Measurements from ENCODE around the gene ALOX5AP.

The ALOX5AP gene

GRCh38 chr13:30735025-30735871, at the start of gene ALOX5AP:
Gene ALOX5AP (plus strand): TSS chr13:30735543. CDS start chr13:30735606, 63 bp downstream.
- no peak for DNase-seq

GRCh38 chr13:30685987-30686386, 49.4 kb upstream of the ALOX5AP start:
- DNase-seq, result no peak

DNA sequence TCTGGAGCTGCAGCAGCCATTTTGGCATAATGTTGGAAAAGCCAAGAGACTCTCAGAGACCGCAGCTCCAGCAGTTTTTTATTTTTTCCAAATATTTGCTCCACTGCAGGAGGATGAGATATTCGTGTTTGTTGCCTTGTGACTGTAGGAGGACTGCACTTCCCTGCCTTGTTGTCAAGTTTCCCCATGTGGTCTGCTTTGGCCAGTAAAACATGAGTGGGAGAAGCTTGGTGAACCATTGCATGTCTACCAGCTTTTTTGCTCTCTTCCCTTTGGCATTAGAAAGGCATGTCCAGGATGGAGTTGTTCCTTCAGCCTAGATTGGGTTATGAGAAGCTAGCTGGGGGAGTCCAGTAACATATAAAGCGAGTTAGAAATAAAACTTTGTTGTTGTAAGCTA, 47.7 kb upstream of the ALOX5AP start:
- no peak for DNase-seq

DNA sequence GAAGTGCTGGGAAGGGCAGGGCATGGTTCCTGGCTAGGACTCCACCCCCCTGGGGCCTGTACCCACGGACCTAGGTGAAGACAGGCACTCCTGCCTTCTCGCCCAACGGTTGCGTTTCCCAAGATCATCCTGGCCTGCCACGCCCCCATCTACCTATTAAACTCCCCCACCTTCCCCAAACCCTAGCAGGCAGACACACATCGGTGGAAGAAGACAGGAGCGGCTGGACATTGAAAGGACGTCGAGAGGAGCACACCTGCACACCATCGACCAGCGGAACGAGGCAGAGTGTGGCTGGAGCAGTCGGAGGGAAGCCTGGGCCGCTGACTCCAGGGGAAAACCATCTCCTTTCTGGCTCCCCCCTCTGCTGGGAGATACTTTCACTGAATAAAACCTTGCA, 45.6 kb upstream of the ALOX5AP start:
- no peak for DNase-seq

DNA sequence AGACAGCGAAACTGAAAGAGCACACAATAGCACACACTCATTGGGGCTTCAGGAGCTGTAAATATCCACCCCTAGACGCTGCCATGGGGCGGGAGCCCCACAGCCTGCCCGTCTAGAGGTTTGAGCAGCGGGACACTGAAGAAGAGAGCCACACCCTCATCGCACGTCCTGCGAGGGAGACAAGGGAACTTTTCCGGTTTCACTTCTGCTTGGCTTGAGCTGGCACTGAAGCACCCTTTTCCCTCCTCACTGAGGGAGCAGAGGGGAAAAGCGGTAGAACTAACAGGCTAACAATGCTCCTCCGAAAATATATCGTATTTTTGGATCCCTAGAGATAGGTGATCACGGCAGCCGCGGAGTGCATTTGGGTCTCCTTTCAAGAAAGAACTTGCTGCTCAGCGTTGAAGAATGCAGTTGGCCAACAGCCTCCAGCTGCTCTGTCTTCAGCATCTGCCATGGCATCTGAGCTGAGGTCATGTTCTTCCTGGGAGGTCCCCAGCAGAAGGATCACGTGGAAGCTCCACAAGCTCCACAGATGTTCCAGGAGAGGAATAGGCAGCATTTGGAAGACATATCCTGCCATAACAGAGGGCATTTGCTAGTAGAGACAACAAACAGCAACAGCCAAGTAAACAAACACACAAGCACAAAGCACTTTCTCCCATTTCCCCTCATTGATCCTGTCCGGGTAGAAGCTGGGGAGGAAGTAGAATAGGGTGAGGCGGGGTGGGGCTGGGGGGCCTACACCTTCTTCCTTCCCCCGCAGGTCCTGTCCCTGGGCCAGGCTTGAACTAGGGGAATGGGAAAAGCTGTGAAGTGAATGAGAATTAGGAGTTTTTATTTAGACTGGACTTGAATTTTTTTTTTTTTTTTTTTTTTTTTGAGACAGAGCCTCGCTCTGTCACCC, 44.8 kb upstream of the ALOX5AP start:
- no peak for DNase-seq

GRCh38 chr13:30692113-30692512, 43.2 kb upstream of the ALOX5AP start:
- DNase-seq, result no peak

- DNase-seq, result no peak
These were observed 38.8 kb upstream of the ALOX5AP start for GRCh38 chr13:30696278-30697176.

GRCh38 chr13:30697177-30697953, 38.0 kb upstream of the ALOX5AP start:
- no peak for DNase-seq

- no peak for DNase-seq
These were observed 37.3 kb upstream of the ALOX5AP start for GRCh38 chr13:30697996-30698401.

DNA sequence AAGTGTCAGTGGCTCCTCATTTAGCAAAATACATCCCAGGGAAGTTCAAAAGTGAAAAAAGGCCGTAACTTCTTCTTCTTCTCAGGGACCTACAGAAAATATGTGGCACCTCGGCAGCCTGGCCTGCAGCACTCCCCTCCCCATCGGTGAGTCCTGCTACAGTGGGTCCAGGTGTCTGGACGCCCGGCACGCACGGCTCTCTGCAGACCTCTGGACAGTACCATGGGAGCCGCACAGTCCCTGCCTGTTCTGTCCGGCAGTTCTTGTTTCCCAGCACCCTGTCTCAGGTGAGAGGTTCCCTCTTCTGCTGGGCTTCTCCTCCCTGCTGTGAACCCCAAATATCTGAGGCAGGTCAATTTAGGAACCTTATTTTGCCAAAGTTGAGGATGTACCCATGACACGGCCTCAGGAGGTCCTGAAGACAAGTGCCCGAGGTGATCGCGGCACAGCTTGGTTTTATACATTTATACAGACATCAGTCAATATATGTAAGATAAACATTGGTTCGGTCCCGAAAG, 36.8 kb upstream of the ALOX5AP start:
- no peak for DNase-seq

GRCh38 chr13:30700364-30700763, 35.0 kb upstream of the ALOX5AP start:
- no peak for DNase-seq

DNA sequence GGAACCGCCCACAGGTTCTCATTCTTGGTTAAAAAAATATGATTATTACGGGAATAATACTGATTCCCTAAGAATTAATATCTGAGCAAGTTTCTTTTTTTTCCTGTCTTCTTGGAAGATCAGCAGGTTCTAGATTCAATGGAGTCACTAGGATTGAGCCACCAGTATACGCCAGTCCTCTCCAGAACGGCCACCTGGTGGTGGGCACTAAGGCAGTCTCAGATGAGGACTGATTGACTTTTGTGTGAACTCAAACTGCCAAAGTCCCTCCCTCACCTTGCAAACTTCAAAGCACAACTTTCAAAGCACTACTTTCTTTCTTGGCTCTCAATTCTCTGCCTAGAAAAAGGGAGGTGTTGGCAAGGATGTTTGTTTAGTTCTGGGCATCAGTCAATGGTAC, 33.3 kb upstream of the ALOX5AP start:
- no peak for DNase-seq

DNA sequence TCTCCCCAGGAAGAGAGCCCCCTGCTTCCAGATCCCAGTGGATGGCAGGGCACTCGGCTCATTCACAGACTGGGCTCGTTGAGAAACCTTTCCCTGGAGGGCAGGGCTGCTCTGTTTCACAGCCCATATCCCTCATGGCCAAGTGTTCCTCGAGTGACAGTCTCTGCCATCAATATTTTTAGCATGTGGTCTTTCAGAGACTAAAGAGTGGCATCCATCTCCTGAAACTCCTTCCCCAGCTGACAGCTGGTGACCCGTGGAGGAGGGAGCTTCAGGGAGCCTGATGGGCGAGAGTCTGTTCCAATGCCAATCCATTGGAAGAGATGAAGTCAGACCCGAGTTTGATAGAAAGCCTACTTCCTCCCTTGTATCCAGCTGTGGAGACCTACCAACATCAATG, 30.7 kb upstream of the ALOX5AP start:
- no peak for DNase-seq

GRCh38 chr13:30705680-30706079, 29.7 kb upstream of the ALOX5AP start:
- no peak for DNase-seq

DNA sequence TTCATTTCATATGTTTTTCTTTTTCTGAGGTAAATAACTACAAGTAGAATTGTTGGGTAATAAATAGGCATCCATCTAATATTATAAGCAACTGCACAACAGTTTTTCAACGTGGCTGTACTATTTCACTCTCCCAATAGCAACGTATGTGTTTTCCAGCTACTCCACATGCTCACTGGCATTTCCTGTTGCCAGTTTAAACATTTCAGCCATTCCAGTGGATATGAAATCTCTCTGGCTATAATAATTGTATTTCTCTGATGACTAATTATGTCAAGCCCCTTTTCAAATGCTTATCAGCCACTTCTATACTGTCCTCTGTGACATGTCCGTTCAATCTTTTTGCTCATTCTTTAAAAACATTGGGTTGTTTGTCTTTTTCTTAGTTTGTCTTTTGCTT, 26.8 kb upstream of the ALOX5AP start:
- DNase-seq, result no peak

- DNase-seq, result no peak
These were observed 24.9 kb upstream of the ALOX5AP start for GRCh38 chr13:30710442-30710841.

GRCh38 chr13:30711375-30711774, 24.0 kb upstream of the ALOX5AP start:
- no peak for DNase-seq

DNA sequence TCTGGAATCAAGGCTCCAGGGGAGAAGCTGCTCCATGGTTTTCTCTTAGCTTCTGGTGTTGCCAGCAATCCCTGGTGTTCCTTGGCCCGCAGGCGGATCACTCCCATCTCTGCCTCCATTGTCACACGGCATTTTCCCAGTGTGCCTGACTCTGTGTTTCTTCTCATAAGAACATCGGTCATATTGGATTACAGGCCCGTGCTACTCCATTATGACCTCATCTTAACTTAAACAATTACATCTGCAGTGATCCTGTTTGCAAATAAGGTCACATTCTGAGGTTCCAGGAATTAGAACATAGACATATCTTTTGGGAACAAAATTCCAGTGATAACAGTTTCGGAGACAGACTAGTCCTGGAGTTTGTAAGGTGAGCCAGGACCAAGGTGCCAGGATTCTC, 23.5 kb upstream of the ALOX5AP start:
- DNase-seq, result no peak

GRCh38 chr13:30712536-30713532, 22.5 kb upstream of the ALOX5AP start:
- no peak for DNase-seq

GRCh38 chr13:30714629-30715371, 20.5 kb upstream of the ALOX5AP start:
- no peak for DNase-seq
